Stimulated activated memory B cell treated with anti-CD40 and anti-IgM and Interleukin-4, amounts not matched to agents 10 μg/mL and 1 μg/mL and 100 μg/mL, for 72 hours (primary cell): ENCODE data around the gene INPP5A.

ENCODE experiments used
- ATAC-seq: fragments of 150-1000 bp; cut with Tn5 transposase; 2 replicates; pipeline ENCODE4 v1.10.0; 2021
- H3K27ac Mint-ChIP-seq: one replicate; pipeline ENCODE4 v1.8.0; 2022; ENCODE audit warnings: mild to moderate bottlenecking, mixed read lengths
- H3K27me3 Mint-ChIP-seq: one replicate; pipeline ENCODE4 v1.8.0; 2022; ENCODE audit warnings: mixed read lengths
- H3K36me3 Mint-ChIP-seq: one replicate; pipeline ENCODE4 v1.8.0; 2022; ENCODE audit warnings: mixed read lengths
- H3K4me1 Mint-ChIP-seq: one replicate; pipeline ENCODE4 v1.8.0; 2022; ENCODE audit warnings: mixed read lengths
- H3K4me3 Mint-ChIP-seq: one replicate; pipeline ENCODE4 v1.8.0; 2022; ENCODE audit warnings: mild to moderate bottlenecking, moderate library complexity, mixed read lengths
- H3K9me3 Mint-ChIP-seq: one replicate; pipeline ENCODE4 v1.8.0; 2022; ENCODE audit warnings: mixed read lengths

INPP5A gene

DNA sequence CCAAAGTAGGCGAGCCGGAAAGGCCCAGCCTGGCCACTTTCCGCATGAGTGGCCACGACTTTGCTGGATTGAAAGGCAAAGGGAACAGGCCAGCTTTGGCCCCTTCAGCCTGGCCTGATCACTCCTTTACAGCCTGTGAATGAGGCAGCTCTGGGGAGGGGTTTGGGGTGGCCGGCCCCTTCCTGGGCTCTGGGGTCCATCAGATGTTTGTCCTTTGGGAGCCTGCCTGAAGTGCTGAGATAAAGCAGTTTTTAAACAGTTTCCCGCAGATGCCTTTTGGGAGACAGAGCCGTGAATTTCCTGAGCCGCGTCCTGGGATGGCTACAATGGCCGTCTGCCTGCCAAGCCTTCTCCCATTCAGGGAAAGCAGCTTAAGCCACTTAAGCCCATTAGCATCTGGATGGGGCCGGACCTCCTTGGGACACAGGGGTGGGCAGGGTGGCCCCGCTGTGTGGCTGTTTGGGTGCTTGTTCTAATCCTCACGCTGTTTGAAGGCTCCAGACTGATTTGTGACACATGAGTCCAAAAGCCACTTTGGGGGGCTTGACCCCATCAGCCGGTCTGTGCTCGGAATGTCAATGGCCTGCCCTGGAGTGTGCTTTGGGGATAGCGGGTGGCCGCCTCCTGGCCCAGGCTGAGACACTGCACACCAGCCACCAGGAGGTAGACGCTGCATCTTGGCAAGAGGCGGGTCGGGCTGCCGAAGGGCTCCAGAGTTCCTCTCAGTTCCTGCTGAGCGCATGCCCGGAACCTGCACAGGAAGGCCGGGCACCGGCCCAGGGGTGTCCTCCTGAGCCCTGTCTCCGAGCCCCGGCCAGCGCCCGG lies 209.4 kb downstream of the INPP5A start:
- H3K9me3 Mint-ChIP-seq, result no peaks in the 10 kb centered on the region
- no peaks in the 10 kb centered on the region for H3K4me1 Mint-ChIP-seq
- no peak for ATAC-seq
- H3K27ac Mint-ChIP-seq, result no peak overlapping the region
- peaks cover 29% of the 10 kb centered on the region for H3K36me3 Mint-ChIP-seq
- no peaks in the 10 kb centered on the region for H3K27me3 Mint-ChIP-seq
- no peak overlapping the region for H3K4me3 Mint-ChIP-seq

DNA sequence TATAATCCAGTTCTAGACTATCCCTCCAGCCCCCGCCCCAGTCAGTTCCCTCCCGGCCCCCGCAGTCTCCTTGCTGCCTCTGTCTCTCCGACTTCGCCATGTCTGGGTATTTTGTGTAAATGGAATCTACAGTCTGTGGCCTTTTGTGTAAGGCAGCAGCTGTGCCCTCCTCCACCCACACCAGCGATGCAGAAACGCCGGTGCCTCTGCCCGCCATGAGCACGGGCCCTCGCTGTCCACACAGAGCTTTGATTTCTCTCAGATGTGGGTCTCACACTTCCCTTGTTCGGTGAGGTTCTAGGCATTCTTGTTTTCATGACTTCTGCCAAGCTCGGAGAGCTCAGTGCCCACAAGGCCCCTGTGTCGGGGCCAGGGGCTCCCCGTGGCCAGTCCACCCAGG lies 210.5 kb downstream of the INPP5A start:
- no peak overlapping the region for H3K27ac Mint-ChIP-seq

DNA sequence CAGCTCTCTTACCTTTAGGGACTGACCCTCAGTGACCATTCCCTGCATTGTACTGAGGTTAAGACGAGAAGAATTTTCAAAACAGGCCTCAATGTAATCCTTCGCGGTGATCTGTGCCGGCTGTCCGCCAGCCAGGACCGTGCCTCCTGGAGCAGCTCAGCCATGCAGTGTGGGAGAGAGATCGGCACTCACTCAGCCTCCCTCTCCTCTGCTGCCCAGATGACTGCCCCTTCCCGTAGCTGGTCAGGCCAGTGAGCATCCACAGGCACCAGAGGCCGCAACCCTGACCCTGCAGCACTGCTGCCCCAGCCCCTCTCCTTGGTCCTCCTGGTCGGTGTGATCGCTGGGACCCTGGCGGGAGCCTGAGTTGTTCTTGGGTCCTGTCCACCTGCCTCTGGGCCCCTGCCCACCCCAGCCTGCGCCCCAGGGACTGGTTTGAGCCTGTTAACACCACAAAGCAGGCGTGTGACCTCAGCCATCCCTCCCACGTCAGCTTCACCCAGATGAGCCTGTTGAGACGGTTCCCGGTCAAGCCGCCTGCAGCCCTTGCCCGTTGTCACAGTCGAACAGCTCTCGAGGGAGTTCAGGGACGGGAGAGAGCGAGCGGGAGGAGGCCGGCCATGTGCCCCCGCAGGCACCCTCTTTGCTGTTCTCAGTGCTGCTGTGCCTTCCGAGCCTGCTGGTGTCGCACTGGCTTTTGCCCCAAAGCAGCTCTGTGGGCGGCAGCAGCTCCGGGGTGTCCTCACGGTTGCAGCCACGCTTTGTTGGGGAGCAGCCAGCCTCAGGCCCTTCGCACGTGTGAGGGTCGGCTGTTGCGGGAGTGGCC lies 211.2 kb downstream of the INPP5A start:
- H3K9me3 Mint-ChIP-seq, result no peaks in the 10 kb centered on the region
- no peaks in the 10 kb centered on the region for H3K4me1 Mint-ChIP-seq
- ATAC-seq, result no peak
- no peak overlapping the region for H3K27ac Mint-ChIP-seq
- no peak overlapping the region for H3K4me3 Mint-ChIP-seq
- no peaks in the 10 kb centered on the region for H3K27me3 Mint-ChIP-seq
- H3K36me3 Mint-ChIP-seq, result peaks cover 41% of the 10 kb centered on the region

More for the DNA sequence above, 210.5 kb downstream of the INPP5A start:
- H3K36me3 Mint-ChIP-seq, result peaks cover 36% of the 10 kb centered on the region
- no peaks in the 10 kb centered on the region for H3K4me1 Mint-ChIP-seq
- no peaks in the 10 kb centered on the region for H3K27me3 Mint-ChIP-seq
- no peak for ATAC-seq
- H3K9me3 Mint-ChIP-seq, result no peaks in the 10 kb centered on the region
- H3K4me3 Mint-ChIP-seq, result no peak overlapping the region

DNA sequence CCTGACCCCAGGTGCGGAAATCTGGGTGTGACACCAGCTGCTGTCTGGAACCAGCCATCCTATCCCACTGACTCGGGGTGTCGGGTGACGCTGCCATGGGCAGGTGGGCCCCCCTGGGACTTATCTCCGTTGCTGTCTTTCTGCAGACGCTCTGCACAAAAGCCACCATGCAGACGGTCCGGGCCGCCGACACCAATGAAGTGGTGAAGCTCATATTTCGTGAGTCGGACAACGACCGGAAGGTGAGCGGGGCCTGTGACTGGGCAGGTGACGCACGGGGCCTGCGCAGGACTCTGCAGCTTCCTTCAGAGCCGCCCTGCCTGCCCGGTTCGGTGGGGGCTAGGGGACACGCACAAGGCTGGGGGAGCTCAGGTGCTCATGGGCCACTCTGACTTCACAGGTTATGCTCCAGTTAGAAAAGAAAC lies 211.8 kb downstream of the INPP5A start:
- no peak for ATAC-seq
- Mint-ChIP-seq H3K9me3 (no peaks in the 10 kb centered on the region), H3K4me3 (no peak overlapping the region), H3K36me3 (peaks cover 47% of the 10 kb centered on the region), H3K4me1 (no peaks in the 10 kb centered on the region), H3K27ac (no peak overlapping the region), H3K27me3 (no peaks in the 10 kb centered on the region)

DNA sequence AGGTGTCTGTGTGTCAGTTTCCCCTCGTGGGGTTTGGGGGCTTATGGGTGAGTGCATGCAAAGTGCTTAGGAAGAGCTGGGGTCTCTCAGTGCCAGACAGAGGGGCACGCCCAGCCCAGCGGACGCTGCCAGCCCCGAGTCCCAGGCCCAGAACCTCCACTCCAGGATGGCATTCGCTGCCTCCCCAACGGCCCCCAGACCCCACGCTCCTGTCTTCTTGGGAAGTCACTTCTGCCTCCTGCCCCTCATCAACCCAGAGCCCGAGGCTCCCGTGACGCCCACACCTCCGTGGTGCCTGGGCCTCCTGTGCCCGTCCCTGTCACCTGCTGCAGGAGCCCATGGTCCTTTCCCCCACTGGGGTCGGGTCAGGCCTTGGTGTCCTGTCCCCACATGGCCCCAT lies 213.3 kb downstream of the INPP5A start:
- no peaks in the 10 kb centered on the region for H3K27me3 Mint-ChIP-seq
- peaks cover 63% of the 10 kb centered on the region for H3K36me3 Mint-ChIP-seq
- peaks cover 7% of the 10 kb centered on the region for H3K9me3 Mint-ChIP-seq
- no peak overlapping the region for H3K27ac Mint-ChIP-seq
- ATAC-seq, result no peak
- no peaks in the 10 kb centered on the region for H3K4me1 Mint-ChIP-seq
- H3K4me3 Mint-ChIP-seq, result no peak overlapping the region

DNA sequence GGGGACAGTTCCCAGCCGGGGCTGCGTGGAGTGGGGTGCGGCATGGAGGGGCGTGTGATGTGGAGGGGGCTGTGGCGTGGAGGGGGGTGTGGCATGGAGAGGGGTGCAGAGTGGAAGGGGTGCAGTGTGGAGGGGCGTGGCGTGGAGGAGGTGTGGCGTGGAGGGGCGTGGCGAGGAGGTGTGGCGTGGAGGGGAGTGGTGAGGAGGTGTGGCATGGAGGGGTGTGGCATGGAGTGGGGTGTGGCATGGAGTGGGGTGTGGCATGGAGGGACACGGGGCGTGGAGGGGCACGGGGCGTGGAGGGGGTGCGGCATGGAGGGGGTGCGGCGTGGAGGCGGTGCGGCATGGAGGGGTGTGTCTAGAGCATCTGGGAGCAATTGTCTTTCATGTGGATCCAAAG lies 214.8 kb downstream of the INPP5A start:
- no peaks in the 10 kb centered on the region for H3K27me3 Mint-ChIP-seq
- ATAC-seq, result peak; percentile 75
- H3K27ac Mint-ChIP-seq, result no peak overlapping the region
- no peaks in the 10 kb centered on the region for H3K4me1 Mint-ChIP-seq
- peaks cover 74% of the 10 kb centered on the region for H3K36me3 Mint-ChIP-seq
- no peak overlapping the region for H3K4me3 Mint-ChIP-seq
- peaks cover 7% of the 10 kb centered on the region for H3K9me3 Mint-ChIP-seq

DNA sequence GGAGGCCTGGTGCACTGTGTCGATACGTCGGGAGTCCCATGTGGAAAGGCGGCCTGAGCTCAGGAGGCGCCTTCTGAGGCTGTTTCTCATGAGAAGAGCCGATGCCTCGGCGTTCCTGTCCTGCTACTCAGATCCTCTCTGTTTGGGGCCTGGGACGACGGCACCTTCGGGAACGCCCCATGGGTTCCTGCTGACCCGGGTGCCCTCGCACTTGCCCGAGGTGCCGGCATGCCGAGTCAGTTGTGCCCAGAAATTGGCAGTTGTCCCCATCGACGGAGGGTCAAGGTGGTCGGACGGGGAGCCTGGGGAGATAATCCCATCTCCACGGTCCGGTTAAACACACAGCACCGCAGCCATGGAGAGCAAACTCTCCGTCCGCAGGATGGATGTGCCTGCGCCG lies 215.4 kb downstream of the INPP5A start:
- Mint-ChIP-seq H3K27ac (no peak overlapping the region), H3K4me3 (no peak overlapping the region), H3K4me1 (no peaks in the 10 kb centered on the region), H3K27me3 (no peaks in the 10 kb centered on the region), H3K9me3 (peaks cover 7% of the 10 kb centered on the region), H3K36me3 (peaks cover 76% of the 10 kb centered on the region)
- no peak for ATAC-seq

DNA sequence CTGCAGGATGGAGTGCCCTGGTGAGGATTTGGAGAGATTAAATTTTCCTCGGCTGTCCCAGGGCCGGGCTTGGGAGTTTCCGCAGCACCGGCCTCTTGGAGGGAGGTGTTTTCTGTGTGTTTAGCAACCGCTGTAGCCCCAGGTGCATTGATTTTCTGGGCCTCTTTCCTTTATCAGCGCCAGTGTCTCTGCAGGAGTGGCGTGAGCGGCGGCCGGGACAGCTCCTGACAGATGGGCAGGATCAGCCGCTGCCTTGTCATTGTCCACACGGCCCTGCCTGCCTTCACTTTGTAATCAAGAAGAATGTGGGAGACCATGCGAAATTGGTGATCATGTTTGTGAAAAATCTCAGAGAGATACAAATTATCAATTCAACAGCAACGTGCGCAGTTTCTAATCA lies 216.0 kb downstream of the INPP5A start:
- H3K4me3 Mint-ChIP-seq, result no peak overlapping the region
- ATAC-seq, result no peak
- H3K4me1 Mint-ChIP-seq, result no peaks in the 10 kb centered on the region
- H3K9me3 Mint-ChIP-seq, result peaks cover 7% of the 10 kb centered on the region
- H3K27ac Mint-ChIP-seq, result no peak overlapping the region
- peaks cover 76% of the 10 kb centered on the region for H3K36me3 Mint-ChIP-seq
- H3K27me3 Mint-ChIP-seq, result no peaks in the 10 kb centered on the region

DNA sequence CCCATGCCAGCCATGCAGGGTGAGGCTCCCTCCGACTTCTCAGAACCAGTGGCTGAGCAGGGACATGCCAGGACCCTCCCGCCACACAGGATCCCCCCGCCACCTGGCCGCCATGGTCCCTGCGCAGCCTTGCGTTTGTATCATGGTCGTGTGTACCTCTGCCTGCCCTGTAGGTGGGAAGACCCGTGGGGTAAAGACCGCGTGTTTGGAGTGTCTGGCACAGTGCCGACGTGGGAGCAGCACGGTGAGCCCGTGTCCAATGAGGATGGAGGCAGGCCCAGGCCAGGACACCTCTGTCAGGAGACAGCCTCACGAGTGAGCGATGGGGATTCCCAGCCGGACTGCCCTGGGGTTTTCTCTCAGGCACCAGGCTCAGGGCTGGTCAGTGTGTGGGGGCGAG lies 216.5 kb downstream of the INPP5A start:
- peaks cover 76% of the 10 kb centered on the region for H3K36me3 Mint-ChIP-seq
- H3K27me3 Mint-ChIP-seq, result no peaks in the 10 kb centered on the region
- peaks cover 7% of the 10 kb centered on the region for H3K9me3 Mint-ChIP-seq

DNA sequence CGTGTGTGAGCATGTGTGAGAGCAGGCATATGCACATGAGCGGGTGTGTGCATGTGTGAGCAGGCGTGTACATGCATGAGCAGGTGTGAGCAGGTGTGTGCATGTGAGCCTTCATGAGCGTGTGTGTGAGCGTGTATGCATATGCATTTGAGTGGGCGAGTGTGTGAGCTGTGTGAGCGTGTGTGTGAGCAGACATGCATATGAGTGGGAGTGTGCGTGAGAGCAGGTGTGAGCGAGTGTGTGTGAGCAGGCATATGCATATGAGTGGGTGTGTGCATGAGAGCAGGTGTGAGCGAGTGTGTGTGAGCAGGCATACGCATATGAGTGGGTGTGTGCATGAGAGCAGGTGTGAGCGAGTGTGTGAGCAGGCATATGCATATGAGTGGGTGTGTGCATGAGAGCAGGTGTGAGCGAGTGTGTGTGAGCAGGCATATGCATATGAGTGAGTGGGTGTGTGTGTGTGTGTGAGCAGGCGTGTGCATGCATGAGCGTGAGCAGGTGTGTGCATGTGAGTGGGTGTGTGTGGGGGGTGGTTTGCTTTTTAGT lies 217.7 kb downstream of the INPP5A start:
- peaks cover 7% of the 10 kb centered on the region for H3K9me3 Mint-ChIP-seq
- no peak overlapping the region for H3K4me3 Mint-ChIP-seq
- ATAC-seq, result no peak
- no peak overlapping the region for H3K27ac Mint-ChIP-seq
- no peaks in the 10 kb centered on the region for H3K27me3 Mint-ChIP-seq
- no peaks in the 10 kb centered on the region for H3K4me1 Mint-ChIP-seq
- peaks cover 75% of the 10 kb centered on the region for H3K36me3 Mint-ChIP-seq

More for the DNA sequence above, 216.5 kb downstream of the INPP5A start:
- ATAC-seq, result no peak
- Mint-ChIP-seq H3K4me1 (no peaks in the 10 kb centered on the region), H3K27ac (no peak overlapping the region), H3K4me3 (no peak overlapping the region)

DNA sequence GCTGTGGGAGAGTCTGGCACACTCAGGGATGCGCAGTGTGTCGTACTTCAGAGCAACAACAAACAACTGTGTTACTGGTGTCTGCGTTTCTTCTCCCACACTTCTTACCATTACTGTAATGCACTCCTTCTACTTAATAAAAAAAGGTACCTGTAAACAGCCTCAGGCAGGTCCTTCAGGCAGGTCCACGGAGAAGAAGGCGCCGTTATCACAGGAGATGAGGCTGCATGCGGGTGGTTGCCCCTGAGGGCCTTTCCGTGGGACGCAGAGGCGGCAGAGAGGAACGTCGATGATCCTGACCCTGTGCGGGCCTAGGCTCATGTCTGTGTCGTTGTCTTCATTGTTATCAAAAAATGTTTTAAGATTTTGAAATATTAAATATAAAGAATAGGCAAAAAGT lies 219.0 kb downstream of the INPP5A start:
- Mint-ChIP-seq H3K27me3 (no peaks in the 10 kb centered on the region), H3K9me3 (peaks cover 7% of the 10 kb centered on the region), H3K4me3 (no peak overlapping the region), H3K4me1 (no peaks in the 10 kb centered on the region), H3K27ac (no peak overlapping the region), H3K36me3 (peaks cover 74% of the 10 kb centered on the region)
- no peak for ATAC-seq

DNA sequence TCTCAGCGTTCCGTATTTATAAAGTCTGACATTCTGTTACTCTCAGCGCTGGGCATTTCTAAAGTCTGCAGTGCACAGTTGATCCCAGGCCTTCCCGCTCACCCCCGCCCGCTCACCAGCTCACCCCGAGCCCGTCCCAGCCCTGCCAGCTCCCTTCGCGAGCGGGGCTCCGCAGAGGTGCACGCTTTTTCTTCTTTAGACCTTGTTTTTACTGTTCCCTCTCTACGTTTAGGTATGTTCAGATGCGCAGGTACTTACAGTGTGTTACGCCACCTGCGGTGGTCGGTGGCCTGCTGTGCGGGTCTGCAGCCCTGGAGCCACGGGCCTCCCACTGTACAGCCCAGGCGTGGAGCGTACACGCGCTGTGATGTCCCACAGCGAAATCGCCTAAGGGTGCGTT lies 219.6 kb downstream of the INPP5A start:
- Mint-ChIP-seq H3K4me1 (peaks cover 4% of the 10 kb centered on the region), H3K4me3 (no peak overlapping the region), H3K27ac (no peak overlapping the region), H3K27me3 (no peaks in the 10 kb centered on the region), H3K9me3 (peaks cover 7% of the 10 kb centered on the region), H3K36me3 (peaks cover 74% of the 10 kb centered on the region)
- ATAC-seq, result no peak

DNA sequence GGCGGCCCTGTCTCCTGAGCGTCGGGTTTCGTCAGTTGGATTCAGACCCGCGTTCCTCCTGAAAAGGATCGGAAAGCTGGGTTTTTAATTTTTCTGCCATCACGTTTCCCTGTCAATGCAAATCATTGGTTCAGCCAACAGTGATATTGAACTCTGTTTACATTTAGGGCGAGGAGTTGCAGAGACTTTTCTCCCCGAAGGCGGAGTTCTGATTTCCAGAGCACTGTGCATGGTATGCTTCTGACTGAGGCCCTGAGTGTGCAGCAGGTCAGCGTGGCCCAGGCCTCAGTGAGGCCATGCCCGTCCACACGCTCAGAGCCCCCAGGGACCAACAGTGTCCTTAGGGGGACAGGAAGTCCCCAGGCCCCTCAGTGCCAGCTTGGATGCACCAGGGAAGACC lies 221.3 kb downstream of the INPP5A start:
- peaks cover 64% of the 10 kb centered on the region for H3K36me3 Mint-ChIP-seq
- no peaks in the 10 kb centered on the region for H3K27me3 Mint-ChIP-seq
- peaks cover 8% of the 10 kb centered on the region for H3K4me1 Mint-ChIP-seq
- ATAC-seq, result no peak
- peaks cover 7% of the 10 kb centered on the region for H3K9me3 Mint-ChIP-seq
- H3K27ac Mint-ChIP-seq, result no peak overlapping the region
- no peak overlapping the region for H3K4me3 Mint-ChIP-seq

DNA sequence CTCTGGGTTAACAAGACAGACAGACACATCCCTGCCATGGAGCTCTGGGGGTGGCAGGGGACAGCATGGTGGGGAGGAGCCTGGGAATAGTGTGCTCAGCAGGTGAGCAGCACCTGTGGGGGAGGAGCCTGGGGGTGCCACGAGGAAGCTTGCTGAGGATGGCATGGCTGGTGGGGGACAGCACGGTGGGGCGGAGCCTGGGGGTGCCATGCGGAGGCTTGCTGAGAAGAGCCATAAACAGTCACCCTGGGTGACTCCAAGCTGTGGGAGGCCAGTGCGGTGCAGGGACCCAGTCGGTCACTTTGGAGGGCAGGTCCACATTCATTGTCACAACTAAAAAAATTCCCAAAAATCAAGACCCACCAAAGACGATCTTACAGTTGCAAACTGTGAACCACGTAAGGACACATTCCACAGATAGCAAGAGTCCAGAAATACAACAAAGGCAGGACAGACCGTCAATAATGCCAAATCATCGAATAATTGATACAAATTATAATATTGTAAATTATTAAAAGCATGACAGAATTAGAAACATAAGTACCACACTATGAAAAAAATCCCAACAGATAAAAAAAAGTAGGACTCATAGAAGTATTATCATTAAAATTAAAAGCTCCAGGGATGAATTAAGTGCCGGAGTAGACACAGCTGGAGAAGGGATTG lies 223.9 kb downstream of the INPP5A start:
- no peaks in the 10 kb centered on the region for H3K27me3 Mint-ChIP-seq
- no peak overlapping the region for H3K4me3 Mint-ChIP-seq
- H3K36me3 Mint-ChIP-seq, result peaks cover 61% of the 10 kb centered on the region

DNA sequence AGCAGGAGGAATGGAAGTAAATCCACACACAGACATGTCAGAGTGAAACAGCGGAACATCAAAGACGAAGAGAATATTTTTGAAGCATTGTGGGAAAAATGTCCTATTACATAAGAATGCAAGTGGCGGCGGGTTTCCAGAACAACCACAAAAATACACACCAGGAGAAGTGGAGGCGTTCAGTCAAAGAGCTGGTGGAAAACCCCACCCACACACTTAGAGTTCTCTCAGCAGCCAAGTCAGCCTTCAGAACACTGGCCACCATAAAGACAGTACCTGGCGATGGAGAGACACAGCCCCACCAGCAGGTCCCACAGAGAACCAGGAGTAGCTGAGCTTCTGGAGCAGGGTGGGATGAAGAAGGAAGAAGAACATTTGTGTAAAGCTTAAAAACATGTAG lies 224.7 kb downstream of the INPP5A start:
- Mint-ChIP-seq H3K27ac (no peak overlapping the region), H3K9me3 (no peaks in the 10 kb centered on the region), H3K4me3 (no peak overlapping the region), H3K4me1 (peaks cover 8% of the 10 kb centered on the region), H3K36me3 (peaks cover 59% of the 10 kb centered on the region), H3K27me3 (no peaks in the 10 kb centered on the region)
- no peak for ATAC-seq

More for the DNA sequence above, 223.9 kb downstream of the INPP5A start:
- H3K9me3 Mint-ChIP-seq, result no peaks in the 10 kb centered on the region
- H3K27ac Mint-ChIP-seq, result no peak overlapping the region
- no peak for ATAC-seq
- H3K4me1 Mint-ChIP-seq, result peaks cover 8% of the 10 kb centered on the region
